Tracheal epithelial cell (primary cell): ENCODE data around the gene GPR158. TPM values are rescaled to one million over a fixed set of nuclear protein-coding genes. Genes with fewer than 3 reads are reported as not detected.

Experiments used
- total RNA-seq: library from RNA; depleted of rRNA; stranded (reverse); fragments of >200 nt; gene quantifications from 2 replicates; pipeline ENCODE4 v1.2.1, GENCODE V29; 2014

GPR158 gene, protein sequence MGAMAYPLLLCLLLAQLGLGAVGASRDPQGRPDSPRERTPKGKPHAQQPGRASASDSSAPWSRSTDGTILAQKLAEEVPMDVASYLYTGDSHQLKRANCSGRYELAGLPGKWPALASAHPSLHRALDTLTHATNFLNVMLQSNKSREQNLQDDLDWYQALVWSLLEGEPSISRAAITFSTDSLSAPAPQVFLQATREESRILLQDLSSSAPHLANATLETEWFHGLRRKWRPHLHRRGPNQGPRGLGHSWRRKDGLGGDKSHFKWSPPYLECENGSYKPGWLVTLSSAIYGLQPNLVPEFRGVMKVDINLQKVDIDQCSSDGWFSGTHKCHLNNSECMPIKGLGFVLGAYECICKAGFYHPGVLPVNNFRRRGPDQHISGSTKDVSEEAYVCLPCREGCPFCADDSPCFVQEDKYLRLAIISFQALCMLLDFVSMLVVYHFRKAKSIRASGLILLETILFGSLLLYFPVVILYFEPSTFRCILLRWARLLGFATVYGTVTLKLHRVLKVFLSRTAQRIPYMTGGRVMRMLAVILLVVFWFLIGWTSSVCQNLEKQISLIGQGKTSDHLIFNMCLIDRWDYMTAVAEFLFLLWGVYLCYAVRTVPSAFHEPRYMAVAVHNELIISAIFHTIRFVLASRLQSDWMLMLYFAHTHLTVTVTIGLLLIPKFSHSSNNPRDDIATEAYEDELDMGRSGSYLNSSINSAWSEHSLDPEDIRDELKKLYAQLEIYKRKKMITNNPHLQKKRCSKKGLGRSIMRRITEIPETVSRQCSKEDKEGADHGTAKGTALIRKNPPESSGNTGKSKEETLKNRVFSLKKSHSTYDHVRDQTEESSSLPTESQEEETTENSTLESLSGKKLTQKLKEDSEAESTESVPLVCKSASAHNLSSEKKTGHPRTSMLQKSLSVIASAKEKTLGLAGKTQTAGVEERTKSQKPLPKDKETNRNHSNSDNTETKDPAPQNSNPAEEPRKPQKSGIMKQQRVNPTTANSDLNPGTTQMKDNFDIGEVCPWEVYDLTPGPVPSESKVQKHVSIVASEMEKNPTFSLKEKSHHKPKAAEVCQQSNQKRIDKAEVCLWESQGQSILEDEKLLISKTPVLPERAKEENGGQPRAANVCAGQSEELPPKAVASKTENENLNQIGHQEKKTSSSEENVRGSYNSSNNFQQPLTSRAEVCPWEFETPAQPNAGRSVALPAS (N-terminal part only)
- under 0.01 TPM in 1 of 2 replicates, not detected in the other for total RNA-seq

GRCh38 chr10:25174461-25175230, at the start of gene GPR158:
Gene GPR158 (plus strand): TSS chr10:25175001. CDS start chr10:25175421, 420 bp downstream.

Other genes with a start within 250 kb of the GPR158 start
- 6.8 and 8.2 TPM in 2 replicates for gene PRTFDC1, start 222.4 kb upstream of the GPR158 start, total RNA-seq
- gene ENKUR, start 158.8 kb upstream of the GPR158 start, total RNA-seq: under 0.01 TPM in 2 replicates
- 4.6 and 9.0 TPM in 2 replicates for gene THNSL1, start 158.4 kb upstream of the GPR158 start, total RNA-seq